Measurements from ENCODE around the gene PROC. TPM values are rescaled to one million over a fixed set of nuclear protein-coding genes. Genes with fewer than 3 reads are reported as not detected.
A peak's percentile ranks its signal among the peaks of the same experiment; 100 is the strongest.

Gene PROC
- total RNA-seq, 6 donors from 2014 or later = 0.55 to 0.79 (median 0.62) TPM; not detected in 2

GRCh38 chr2:127429844-127430425, 11.7 kb downstream of the PROC start:
- DNase-seq (no peak), ATAC-seq (ENCODE audit: low FRiP score in 2 of 2) (no peak)
- H3K4me3 ChIP-seq = no peak overlapping the region
- no peaks in the 10 kb centered on the region for H3K9me3 ChIP-seq
- no peak for TF ChIP-seq POLR2A (IDR thresholded peaks at IDR 0.05)
- no peak for TF ChIP-seq POLR2AphosphoS5 (IDR thresholded peaks at IDR 0.05)
- TF ChIP-seq CTCF (IDR thresholded peaks at IDR 0.05) = no peak
- TF ChIP-seq EP300 (IDR thresholded peaks at IDR 0.05) = no peak
- H3K4me1 ChIP-seq = no peaks in the 10 kb centered on the region
- WGBS, 2 donors = 85 to 94% methylated on average over 6 to 7 of the region's 7 CpGs
- no peaks in the 10 kb centered on the region for H3K36me3 ChIP-seq
- H3K27me3 ChIP-seq = no peaks in the 10 kb centered on the region
- H3K27ac ChIP-seq = no peak overlapping the region

- H3K36me3 ChIP-seq = no peaks in the 10 kb centered on the region
- H3K9me3 ChIP-seq = no peaks in the 10 kb centered on the region
- no peak for DNase-seq
- H3K27me3 ChIP-seq = no peaks in the 10 kb centered on the region
- H3K4me3 ChIP-seq = no peak overlapping the region
- 78 to 82% methylated on average over 14 of the region's 14 CpGs for WGBS, 2 donors
- H3K4me1 ChIP-seq = no peaks in the 10 kb centered on the region
- no peak for ATAC-seq (ENCODE audit: low FRiP score in 2 of 2)
- H3K27ac ChIP-seq = no peak overlapping the region
- TF ChIP-seq POLR2AphosphoS5 (IDR thresholded peaks at IDR 0.05) (no peak), CTCF (IDR thresholded peaks at IDR 0.05) (no peak), POLR2A (IDR thresholded peaks at IDR 0.05) (no peak), EP300 (IDR thresholded peaks at IDR 0.05) (no peak)
These were observed 13.3 kb downstream of the PROC start for GRCh38 chr2:127431408-127432023.

- no peak overlapping the region for H3K27ac ChIP-seq
These were observed 16.3 kb downstream of the PROC start for GRCh38 chr2:127434515-127434914.

GRCh38 chr2:127437056-127437455, 18.8 kb downstream of the PROC start:
- H3K27me3 ChIP-seq = no peaks in the 10 kb centered on the region
- H3K36me3 ChIP-seq = no peaks in the 10 kb centered on the region
- DNase-seq = no peak
- peak; percentile 14 to 50 for ATAC-seq (ENCODE audit: low FRiP score in 2 of 2)
- TF ChIP-seq CTCF (IDR thresholded peaks at IDR 0.05) (no peak), POLR2A (IDR thresholded peaks at IDR 0.05) (no peak), EP300 (IDR thresholded peaks at IDR 0.05) (no peak), POLR2AphosphoS5 (IDR thresholded peaks at IDR 0.05) (no peak)
- no peaks in the 10 kb centered on the region for H3K4me1 ChIP-seq
- WGBS, 2 donors = 94 to 95% methylated on average over 9 of the region's 9 CpGs
- no peak overlapping the region for H3K4me3 ChIP-seq
- peaks cover 0 to 9% (median 2%) of the 10 kb centered on the region in 4 donors for H3K9me3 ChIP-seq
- H3K27ac ChIP-seq = no peak overlapping the region

More at GRCh38 chr2:127434515-127434914, 16.3 kb downstream of the PROC start:
- ATAC-seq (ENCODE audit: low FRiP score in 2 of 2) = no peak
- Histone ChIP-seq H3K9me3 (no peaks in the 10 kb centered on the region), H3K36me3 (no peaks in the 10 kb centered on the region), H3K4me1 (no peaks in the 10 kb centered on the region), H3K4me3 (no peak overlapping the region), H3K27me3 (no peaks in the 10 kb centered on the region)
- no peak for DNase-seq
- WGBS, 2 donors = 91 to 94% methylated on average over 6 of the region's 6 CpGs
- TF ChIP-seq EP300 (IDR thresholded peaks at IDR 0.05) = no peak

- ATAC-seq (ENCODE audit: low FRiP score in 2 of 2) (peak; percentile 26 to 55), DNase-seq (no peak)
- H3K27me3 ChIP-seq = no peaks in the 10 kb centered on the region
- H3K4me1 ChIP-seq = no peaks in the 10 kb centered on the region
- 72 to 78% methylated on average over 6 to 13 of the region's 13 CpGs for WGBS, 2 donors
- H3K36me3 ChIP-seq = no peaks in the 10 kb centered on the region
- H3K4me3 ChIP-seq = no peak overlapping the region
- no peak for TF ChIP-seq CTCF (IDR thresholded peaks at IDR 0.05)
- no peak for TF ChIP-seq EP300 (IDR thresholded peaks at IDR 0.05)
- TF ChIP-seq POLR2AphosphoS5 (IDR thresholded peaks at IDR 0.05) = no peak
- no peak for TF ChIP-seq POLR2A (IDR thresholded peaks at IDR 0.05)
- peaks cover 0 to 9% (median 2%) of the 10 kb centered on the region in 4 donors for H3K9me3 ChIP-seq
- H3K27ac ChIP-seq = no peak overlapping the region
These were observed 19.8 kb downstream of the PROC start for GRCh38 chr2:127437781-127438726.
